SK-N-SH treated with all-trans-retinoic acid at 6 μM for 48 hours (cell line): ENCODE measurements around the gene JMJD1C.

Experiments
- BACH2 ChIP-seq: fragments of 250-450 bp; sonication (Bioruptor Pico); IDR thresholded peaks from 2 replicates; pipeline ENCODE4 v1.9.0; 2021; ENCODE audit warnings: mild to moderate bottlenecking, borderline replicate concordance
- ESRRG ChIP-seq: fragments of 250-450 bp; sonication (Bioruptor Pico); IDR thresholded peaks from 2 replicates; pipeline ENCODE4 v1.6.1; 2021; ENCODE audit warnings: mild to moderate bottlenecking
- OSR1 ChIP-seq: fragments of 250-450 bp; sonication (Bioruptor Pico); IDR thresholded peaks from 2 replicates; pipeline ENCODE4 v1.8.0; 2022; ENCODE audit warnings: moderate library complexity, mild to moderate bottlenecking, inconsistent platforms
- PATZ1 ChIP-seq: fragments of 250-450 bp; sonication (Bioruptor Pico); IDR thresholded peaks from 2 replicates; pipeline ENCODE4 v1.8.0; 2020; ENCODE audit warnings: mild to moderate bottlenecking, moderate library complexity, borderline replicate concordance
- POU6F1 ChIP-seq: fragments of 250-450 bp; sonication (Bioruptor Pico); IDR thresholded peaks from 2 replicates; pipeline ENCODE4 v1.8.0; 2021; ENCODE audit warnings: low read depth, mild to moderate bottlenecking, moderate library complexity, borderline replicate concordance
- TSHZ2 ChIP-seq: fragments of 250-450 bp; sonication (Bioruptor Pico); IDR thresholded peaks from 2 replicates; pipeline ENCODE4 v1.5.0; 2020; ENCODE audit warnings: mild to moderate bottlenecking, moderate library complexity
- ZC3H10 ChIP-seq: fragments of 250-450 bp; sonication (Bioruptor Pico); IDR thresholded peaks from 2 replicates; pipeline ENCODE4 v1.5.1; 2021; ENCODE audit warnings: mild to moderate bottlenecking, moderate library complexity
- ZNF8 ChIP-seq: fragments of 450-650 bp; formaldehyde crosslinking; IDR thresholded peaks from 2 replicates; pipeline ENCODE4 v1.5.0; 2020; ENCODE audit warnings: mild to moderate bottlenecking, moderate library complexity

- TF ChIP-seq PATZ1 (CRISPR knock-in tag): no peak
- TF ChIP-seq POU6F1 (CRISPR knock-in tag): no peak
- no peak for TF ChIP-seq BACH2 (CRISPR knock-in tag)
- no peak for TF ChIP-seq ESRRG (CRISPR knock-in tag)
- no peak for TF ChIP-seq OSR1
- TF ChIP-seq ZNF8 (CRISPR knock-in tag): no peak
- TF ChIP-seq TSHZ2 (CRISPR knock-in tag): no peak
- TF ChIP-seq ZC3H10 (CRISPR knock-in tag): no peak
Measured at GRCh38 chr10:63348245-63348850, 117.4 kb downstream of the JMJD1C start.
